PC-3 (cell line): ENCODE data around the gene COX4I1. TPM values are rescaled to one million over a fixed set of nuclear protein-coding genes. Genes with fewer than 3 reads are reported as not detected.

ENCODE experiments used
- ATAC-seq: fragments of 200-7000 bp; cut with Tn5 transposase; 2 replicates; pipeline ENCODE4 v1.9.1; 2020; ENCODE audit warnings: mild to moderate bottlenecking, moderate library complexity
- BruUV-seq: library from RNA; stranded (reverse); fragments of 400-500 nt; replicated peaks from 2 replicates; lab custom pipeline; 2021; lab: Mats Ljungman, UMichigan
- CTCF ChIA-PET: fragments of 300-600 bp; sonication (Branson Sonifier 250); formaldehyde crosslinking; loops from one replicate; lab custom pipeline; 2022; ENCODE audit warnings: antibody characterized with exemption; lab: Charles Lee
- POLR2A ChIA-PET: fragments of 300-600 bp; sonication (Branson Sonifier 250); formaldehyde crosslinking; loops from one replicate; lab custom pipeline; 2022; ENCODE audit warnings: antibody characterized with exemption; ENCODE audit not compliant: unreplicated experiment; lab: Charles Lee
- DNase-seq: peaks from one replicate; pipeline ENCODE4 v3.0.0-alpha.2; 2015
- H2AFZ ChIP-seq: fragments of 300-600 bp; sonication (generic); 2 replicates; pipeline ENCODE4 v1.6.0; 2016; ENCODE audit warnings: antibody characterized with exemption, low read length
- H3F3A ChIP-seq: fragments of 300-600 bp; sonication (generic); one replicate; pipeline ENCODE4 v1.6.0; 2017; ENCODE audit warnings: antibody characterized with exemption, low read length, control low read depth, mild to moderate bottlenecking; ENCODE audit not compliant: unreplicated experiment
- H3K27ac ChIP-seq: fragments of 300-600 bp; sonication (generic); 2 replicates; pipeline ENCODE4 v1.5.1; 2016; ENCODE audit warnings: mild to moderate bottlenecking, low read length
- H3K27me3 ChIP-seq: fragments of 300-600 bp; sonication (generic); 2 replicates; pipeline ENCODE4 v1.6.1; 2016; ENCODE audit warnings: low read length, mixed read lengths
- H3K36me3 ChIP-seq: fragments of 300-600 bp; sonication (generic); 2 replicates; pipeline ENCODE4 v1.6.1; 2016; ENCODE audit warnings: low read depth, mixed run types, low read length, mixed read lengths
- H3K4me1 ChIP-seq: fragments of 300-600 bp; sonication (generic); 2 replicates; pipeline ENCODE4 v1.5.1; 2016; ENCODE audit warnings: low read length; ENCODE audit not compliant: insufficient read depth
- H3K4me2 ChIP-seq: fragments of 300-600 bp; sonication (generic); 2 replicates; pipeline ENCODE4 v1.6.0; 2016; ENCODE audit warnings: low read length
- H3K4me3 ChIP-seq: fragments of 300-600 bp; sonication (generic); 2 replicates; pipeline ENCODE4 v1.5.1; 2016; ENCODE audit warnings: mild to moderate bottlenecking, low read length, mixed read lengths
- H3K79me2 ChIP-seq: fragments of 300-600 bp; sonication (generic); 2 replicates; pipeline ENCODE4 v1.6.1; 2017; ENCODE audit warnings: low read length, mixed read lengths
- H3K9ac ChIP-seq: fragments of 300-600 bp; sonication (generic); 2 replicates; pipeline ENCODE4 v1.6.0; 2016; ENCODE audit warnings: mild to moderate bottlenecking, low read length
- H3K9me2 ChIP-seq: fragments of 300-600 bp; sonication (generic); replicated peaks from 2 replicates; pipeline ENCODE4 v1.6.1; 2016; ENCODE audit warnings: mixed run types, low read length, mixed read lengths
- H3K9me3 ChIP-seq: fragments of 300-600 bp; sonication (generic); 2 replicates; pipeline ENCODE4 v1.6.1; 2016; ENCODE audit warnings: low read length, mixed read lengths
- H4K20me1 ChIP-seq: fragments of 300-600 bp; sonication (generic); 2 replicates; pipeline ENCODE4 v1.6.1; 2016; ENCODE audit warnings: low read length, mixed read lengths
- EZH2 ChIP-seq: fragments of 300-600 bp; sonication (generic); IDR thresholded peaks from one replicate; pipeline ENCODE4 v1.6.1; 2017; ENCODE audit warnings: antibody characterized with exemption, mild to moderate bottlenecking, low read length; ENCODE audit not compliant: unreplicated experiment
- EZH2phosphoT487 ChIP-seq: fragments of 300-600 bp; sonication (generic); IDR thresholded peaks from 2 replicates; pipeline ENCODE4 v1.6.1; 2018; ENCODE audit warnings: mild to moderate bottlenecking, antibody characterized with exemption, low read length, borderline replicate concordance
- intact Hi-C: fragments of 100-400 bp; cut with micrococcal nuclease; formaldehyde crosslinking; loops from 2 replicates; pipeline ENCODE4 v1.9.0; 2023
- total RNA-seq: library from RNA; depleted of rRNA; stranded (reverse); fragments of >200 nt; gene quantifications from 2 replicates; pipeline ENCODE4 v1.2.3, GENCODE V29; 2014
- TF ChIP-seq, protein P1 (sequence below): fragments of 300-600 bp; sonication (generic); conservative IDR thresholded peaks from 2 replicates; pipeline ENCODE4 v1.5.1; 2017; ENCODE audit warnings: antibody characterized with exemption, low read depth, mild to moderate bottlenecking, low read length

Gene COX4I1
- total RNA-seq, 1 experiment from 2014 or later, result 598 TPM

GRCh38 chr16:85829171-85829719 is 29.8 kb downstream of the COX4I1 start:
- ChIA-PET CTCF (no interaction called here), POLR2A (no interaction called here)
- no TSS peak for BruUV-seq
- no peaks in the 10 kb centered on the region for H3K9me3 ChIP-seq
- no peaks in the 10 kb centered on the region for H3K4me1 ChIP-seq
- peaks cover 63% of the 10 kb centered on the region for H3K27me3 ChIP-seq
- H3K79me2 ChIP-seq, result no peaks in the 10 kb centered on the region
- TF ChIP-seq EZH2phosphoT487, result no peak
- TF ChIP-seq, protein P1, sequence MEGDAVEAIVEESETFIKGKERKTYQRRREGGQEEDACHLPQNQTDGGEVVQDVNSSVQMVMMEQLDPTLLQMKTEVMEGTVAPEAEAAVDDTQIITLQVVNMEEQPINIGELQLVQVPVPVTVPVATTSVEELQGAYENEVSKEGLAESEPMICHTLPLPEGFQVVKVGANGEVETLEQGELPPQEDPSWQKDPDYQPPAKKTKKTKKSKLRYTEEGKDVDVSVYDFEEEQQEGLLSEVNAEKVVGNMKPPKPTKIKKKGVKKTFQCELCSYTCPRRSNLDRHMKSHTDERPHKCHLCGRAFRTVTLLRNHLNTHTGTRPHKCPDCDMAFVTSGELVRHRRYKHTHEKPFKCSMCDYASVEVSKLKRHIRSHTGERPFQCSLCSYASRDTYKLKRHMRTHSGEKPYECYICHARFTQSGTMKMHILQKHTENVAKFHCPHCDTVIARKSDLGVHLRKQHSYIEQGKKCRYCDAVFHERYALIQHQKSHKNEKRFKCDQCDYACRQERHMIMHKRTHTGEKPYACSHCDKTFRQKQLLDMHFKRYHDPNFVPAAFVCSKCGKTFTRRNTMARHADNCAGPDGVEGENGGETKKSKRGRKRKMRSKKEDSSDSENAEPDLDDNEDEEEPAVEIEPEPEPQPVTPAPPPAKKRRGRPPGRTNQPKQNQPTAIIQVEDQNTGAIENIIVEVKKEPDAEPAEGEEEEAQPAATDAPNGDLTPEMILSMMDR, result no peak
- TF ChIP-seq EZH2, result no peak
- H3K36me3 ChIP-seq, result no peaks in the 10 kb centered on the region
- H3F3A ChIP-seq, result no peaks in the 10 kb centered on the region
- H3K4me2 ChIP-seq, result no peak overlapping the region
- DNase-seq (no peak), ATAC-seq (no peak)
- no peak overlapping the region for H3K9ac ChIP-seq
- no peak overlapping the region for H3K27ac ChIP-seq
- no peak overlapping the region for H2AFZ ChIP-seq
- H4K20me1 ChIP-seq, result no peaks in the 10 kb centered on the region
- intact Hi-C loops, result loop anchor here (10.0 kb wide), 1 partner anchor 66 kb away; the partner anchor contains the start of gene IRF8
- no peak overlapping the region for H3K4me3 ChIP-seq
- no peaks in the 10 kb centered on the region for H3K9me2 ChIP-seq

GRCh38 chr16:85829751-85830445 is 30.4 kb downstream of the COX4I1 start:
- Histone ChIP-seq H3K4me3 (no peak overlapping the region), H3K27ac (no peak overlapping the region), H3K9me3 (no peaks in the 10 kb centered on the region), H3K4me2 (no peak overlapping the region), H3K4me1 (no peaks in the 10 kb centered on the region), H3F3A (no peaks in the 10 kb centered on the region), H3K9me2 (no peaks in the 10 kb centered on the region), H3K36me3 (no peaks in the 10 kb centered on the region), H3K27me3 (peaks cover 65% of the 10 kb centered on the region), H4K20me1 (no peaks in the 10 kb centered on the region), H3K79me2 (no peaks in the 10 kb centered on the region), H2AFZ (no peak overlapping the region), H3K9ac (no peak overlapping the region)
- TF ChIP-seq EZH2phosphoT487 (no peak), EZH2 (no peak)
- TF ChIP-seq, protein P1, result no peak
- DNase-seq (no peak), ATAC-seq (no peak)
- ChIA-PET CTCF (no interaction called here), POLR2A (no interaction called here)
- no TSS peak for BruUV-seq
- intact Hi-C loops, result loop anchor here (10.0 kb wide), 1 partner anchor 65 kb away; the partner anchor contains the start of gene IRF8

DNA sequence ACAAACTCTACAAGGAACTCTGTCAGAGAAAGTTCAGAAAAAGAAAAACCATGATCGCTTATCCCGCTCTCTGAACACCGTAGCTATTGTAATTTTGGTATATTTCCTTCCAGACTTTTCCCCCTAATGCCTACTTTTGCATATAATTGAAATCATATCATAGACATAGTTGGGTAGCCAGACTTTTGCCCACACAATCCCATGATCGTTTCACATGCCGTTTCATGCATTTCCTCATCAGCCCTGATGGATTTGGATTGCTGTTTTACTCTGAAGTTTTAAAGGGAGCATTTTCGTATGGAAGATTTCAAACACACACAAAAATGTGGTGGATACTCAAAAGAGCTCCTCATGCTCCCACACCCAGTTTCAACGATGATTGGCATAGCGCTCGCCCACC is 31.3 kb downstream of the COX4I1 start:
- H3F3A ChIP-seq, result no peaks in the 10 kb centered on the region
- intact Hi-C loops, result no loop called here
- ChIA-PET CTCF (no interaction called here), POLR2A (no interaction called here)
- TF ChIP-seq EZH2, result no peak
- TF ChIP-seq, protein P1, result no peak
- TF ChIP-seq EZH2phosphoT487, result no peak
- no peaks in the 10 kb centered on the region for H3K4me1 ChIP-seq
- no peaks in the 10 kb centered on the region for H3K36me3 ChIP-seq
- no TSS peak for BruUV-seq
- no peaks in the 10 kb centered on the region for H4K20me1 ChIP-seq
- ATAC-seq, result no peak
- no peaks in the 10 kb centered on the region for H3K9me2 ChIP-seq
- no peak overlapping the region for H3K4me3 ChIP-seq
- no peaks in the 10 kb centered on the region for H3K79me2 ChIP-seq
- H2AFZ ChIP-seq, result no peak overlapping the region
- H3K27ac ChIP-seq, result no peak overlapping the region
- H3K9ac ChIP-seq, result no peak overlapping the region
- DNase-seq, result no peak
- H3K4me2 ChIP-seq, result no peak overlapping the region
- peaks cover 69% of the 10 kb centered on the region for H3K27me3 ChIP-seq
- H3K9me3 ChIP-seq, result no peaks in the 10 kb centered on the region
